ENCODE results near the gene SRD5A3. TPM values are rescaled to one million over a fixed set of nuclear protein-coding genes. Genes with fewer than 3 reads are reported as not detected.

SRD5A3 gene
- total RNA-seq, 1 donor from 2014 or later = 25.6 TPM

DNA sequence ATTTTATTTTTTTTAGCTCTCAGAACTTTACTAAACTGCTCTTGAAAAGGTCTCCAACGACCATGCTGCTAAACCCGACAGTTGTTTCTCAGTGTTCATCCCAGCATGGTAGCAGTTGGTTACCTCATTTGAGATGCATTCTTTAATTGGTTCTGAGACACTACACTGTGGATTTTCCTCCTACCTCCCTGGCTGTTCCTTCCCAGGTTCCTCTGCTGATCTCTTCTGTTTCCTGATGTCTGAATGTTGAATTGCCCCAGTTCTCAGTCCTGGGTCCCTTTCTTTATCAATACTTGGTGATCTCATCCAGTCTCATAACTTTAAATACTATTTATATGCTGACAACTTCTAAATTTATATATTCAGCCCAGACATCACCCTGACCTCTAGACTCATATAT lies 30.7 kb downstream of the SRD5A3 start:
- DNase-seq (ENCODE audit: low spot score) = no peak

DNA sequence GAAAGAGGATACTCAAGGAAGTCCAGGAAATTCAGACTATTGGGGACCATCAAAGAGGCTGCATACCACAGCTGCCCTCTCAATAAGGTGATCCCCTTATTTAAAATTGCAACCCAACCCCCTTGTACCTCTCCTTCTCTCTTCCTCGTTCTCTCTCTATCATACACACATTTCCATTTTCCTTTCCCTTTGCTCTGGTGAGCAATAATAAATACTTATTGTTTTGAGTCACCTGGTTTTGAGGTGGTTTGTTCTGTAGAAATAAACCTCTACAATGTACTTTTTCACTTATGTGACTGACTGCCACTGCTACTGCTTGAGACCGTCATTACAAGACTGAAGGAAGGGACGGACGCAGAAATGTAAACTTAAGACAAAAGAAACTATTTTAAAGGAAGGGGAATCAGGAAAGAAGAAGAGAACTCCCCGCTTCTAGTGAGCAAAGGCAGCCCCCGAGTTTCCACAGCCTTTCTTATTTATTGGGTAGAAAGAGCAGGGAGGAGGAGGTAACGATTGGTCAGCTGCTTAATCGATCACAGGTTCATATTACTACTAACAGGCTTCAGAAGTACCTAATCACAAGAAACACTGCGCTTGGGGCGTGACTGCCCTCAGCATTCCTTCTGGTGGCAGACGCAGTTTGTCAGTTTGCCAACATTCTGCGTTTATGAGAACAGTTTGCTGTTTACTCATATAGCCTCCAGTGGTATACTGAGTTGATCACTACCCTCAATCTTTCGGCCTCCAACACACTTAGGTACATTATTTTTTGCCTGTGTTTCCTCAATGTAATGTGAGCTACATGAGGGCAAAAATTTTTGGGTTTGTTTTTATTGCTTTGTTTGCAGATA lies 32.8 kb downstream of the SRD5A3 start:
- DNase-seq (ENCODE audit: low spot score) = peak; percentile 58

DNA sequence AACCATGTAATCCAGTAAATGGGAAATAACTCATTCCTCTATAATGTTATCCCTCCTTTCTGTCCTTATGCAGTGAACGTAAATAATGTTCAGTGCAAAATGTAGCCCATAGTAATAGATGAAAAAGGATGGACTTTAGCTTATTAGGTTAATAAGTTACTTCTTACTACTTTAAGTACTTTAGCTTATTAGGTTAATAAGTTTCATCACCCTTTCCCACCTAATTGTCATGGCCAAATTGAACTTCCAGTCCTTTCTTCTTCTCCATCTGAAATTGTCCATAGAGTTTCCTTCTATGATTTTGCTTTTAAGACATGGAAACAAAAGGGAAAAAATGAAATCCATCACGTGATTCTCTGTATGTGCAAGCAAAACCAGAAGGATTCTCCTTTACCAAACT lies 34.5 kb downstream of the SRD5A3 start:
- DNase-seq (ENCODE audit: low spot score) = no peak

DNA sequence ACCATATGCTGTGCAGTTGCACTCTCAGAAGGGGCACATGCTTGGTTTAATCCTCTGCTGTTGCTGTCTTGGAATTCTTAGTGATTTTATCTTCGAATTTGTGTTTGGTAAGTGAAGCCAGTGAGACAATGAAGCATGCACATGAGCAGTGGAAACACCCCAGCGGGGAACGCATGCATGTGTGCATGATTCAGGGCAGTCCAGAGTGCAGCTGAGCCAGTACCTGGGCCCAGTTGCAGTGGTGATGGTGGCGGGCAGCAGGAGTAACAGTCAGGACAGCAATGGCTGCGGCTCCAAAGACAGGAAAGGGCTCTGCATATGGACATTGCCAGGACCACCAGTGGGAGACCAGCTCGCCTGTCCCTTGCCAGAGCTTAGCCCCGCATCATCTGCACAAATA lies 35.5 kb downstream of the SRD5A3 start:
- no peak for DNase-seq (ENCODE audit: low spot score)

DNA sequence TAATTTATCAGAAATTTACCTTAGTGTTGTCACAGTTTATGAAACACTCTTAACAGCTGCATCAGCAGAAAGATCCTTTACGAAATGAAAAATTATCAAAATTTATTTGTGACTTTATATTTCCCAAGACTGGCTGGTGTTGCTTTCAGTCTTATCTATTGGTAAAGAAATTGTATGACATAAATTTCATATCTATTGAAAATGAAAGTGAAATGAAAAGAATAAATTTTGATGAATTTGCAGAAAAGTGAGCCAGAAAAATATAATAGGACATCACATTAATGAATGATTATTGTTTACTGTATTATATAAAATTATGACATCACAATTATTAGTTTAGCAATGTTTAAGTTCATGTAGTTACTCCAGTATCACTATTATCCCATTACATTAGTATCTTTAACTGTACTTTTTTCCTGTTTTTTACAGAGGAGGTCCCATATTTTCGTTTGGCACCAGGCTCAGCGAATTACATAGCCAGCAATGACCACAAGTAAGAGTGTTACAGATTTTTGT lies 36.5 kb downstream of the SRD5A3 start:
- DNase-seq (ENCODE audit: low spot score) = no peak

DNA sequence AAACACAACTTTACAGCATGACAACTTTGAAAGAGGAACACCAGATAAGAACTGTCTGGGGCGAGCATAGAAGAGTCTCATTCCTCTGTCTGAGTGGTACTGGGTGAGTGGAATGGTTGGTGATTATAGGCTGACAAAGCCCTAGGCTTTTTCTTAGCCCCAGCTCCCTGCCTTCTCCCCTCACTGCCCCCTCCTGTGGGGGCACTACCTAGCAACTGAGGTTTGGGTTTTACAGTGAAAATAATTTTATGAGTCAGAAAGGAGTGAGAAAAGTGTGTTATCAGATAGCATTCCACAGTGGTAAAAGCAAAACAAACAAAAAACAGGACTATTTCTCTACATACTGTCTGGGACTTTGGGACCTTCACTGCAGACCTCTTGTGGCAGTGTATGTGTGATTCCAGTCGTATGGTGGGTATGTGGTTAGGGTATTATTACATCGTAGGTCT lies 39.2 kb downstream of the SRD5A3 start:
- no peak for DNase-seq (ENCODE audit: low spot score)

DNA sequence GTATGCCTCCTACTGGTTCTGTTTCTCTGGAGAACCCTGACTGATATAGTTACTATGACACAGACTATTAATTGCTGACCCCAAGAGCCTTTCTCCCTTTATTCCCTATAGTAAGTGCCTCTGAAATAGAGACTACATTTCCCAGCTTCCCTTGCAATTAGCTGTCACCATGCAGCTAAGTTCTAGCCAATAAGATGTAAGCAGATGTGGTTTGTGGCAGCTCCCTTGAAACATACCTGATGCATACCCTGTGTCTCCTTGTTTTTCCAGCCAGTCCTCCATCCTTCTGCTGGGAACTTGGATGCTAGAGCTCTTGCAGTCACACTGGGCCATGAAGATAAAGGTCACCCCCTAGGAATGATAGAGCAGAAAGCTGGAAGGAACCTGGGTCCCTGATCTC lies 40.0 kb downstream of the SRD5A3 start:
- DNase-seq (ENCODE audit: low spot score) = no peak

DNA sequence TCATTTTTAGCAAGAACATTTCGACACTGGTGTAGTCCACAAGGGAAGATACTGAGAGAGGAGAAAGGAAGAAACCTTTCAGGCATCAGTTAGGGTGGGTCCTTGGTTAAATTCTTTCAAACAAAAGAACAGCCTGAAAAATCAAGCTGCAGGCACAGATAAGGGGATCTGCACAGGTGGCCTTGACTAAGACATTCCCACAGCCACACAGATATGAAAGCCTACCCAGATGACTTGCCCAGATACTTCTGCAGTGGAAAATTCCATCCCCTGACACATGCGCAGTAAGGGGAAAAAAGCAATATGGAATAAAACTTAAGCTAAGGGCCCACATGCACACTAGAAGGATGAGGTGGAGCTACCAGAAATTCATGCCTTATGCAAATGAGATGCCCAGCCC lies 40.8 kb downstream of the SRD5A3 start:
- DNase-seq (ENCODE audit: low spot score) = no peak

DNA sequence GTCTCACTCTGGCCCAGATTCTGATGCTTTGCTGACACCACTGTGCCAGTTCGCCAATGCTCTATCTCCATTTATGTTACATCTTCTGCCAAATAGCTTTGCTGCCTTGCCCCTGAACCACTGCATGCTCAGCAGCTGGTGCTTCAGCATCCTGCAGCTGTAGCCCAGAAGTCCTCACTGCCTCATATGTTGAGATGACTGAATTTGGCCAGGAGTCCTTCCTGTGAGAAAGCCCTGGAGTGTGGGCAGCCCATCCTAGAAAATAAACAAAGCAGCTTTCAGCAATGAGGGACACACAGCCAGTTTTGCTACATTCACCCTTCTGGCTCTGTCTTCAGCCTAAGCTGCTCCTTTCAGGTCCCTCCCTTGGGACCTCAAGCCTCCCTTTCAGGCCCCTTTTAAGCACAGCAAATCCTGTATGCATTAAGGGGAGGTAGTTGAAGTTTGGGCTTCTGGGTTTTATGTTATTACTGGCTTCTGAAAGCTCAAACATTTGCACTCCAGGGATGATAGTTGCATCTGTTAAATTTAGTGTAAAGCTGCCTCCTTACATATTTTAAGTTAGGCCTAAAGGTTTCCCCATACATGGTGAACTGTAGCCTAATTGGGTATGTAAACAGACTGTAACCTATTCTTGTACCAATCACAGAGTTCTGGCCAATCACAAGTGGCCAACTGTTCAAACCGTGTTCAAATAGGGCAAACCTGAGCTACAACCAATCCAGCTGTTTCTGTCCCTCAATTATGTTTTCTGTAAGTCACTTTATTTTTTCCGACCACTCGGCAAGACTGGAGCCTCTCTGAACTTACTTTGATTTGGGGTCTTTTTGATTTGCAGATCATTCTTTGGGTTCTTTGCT lies 47.6 kb downstream of the SRD5A3 start:
- DNase-seq (ENCODE audit: low spot score) = no peak

DNA sequence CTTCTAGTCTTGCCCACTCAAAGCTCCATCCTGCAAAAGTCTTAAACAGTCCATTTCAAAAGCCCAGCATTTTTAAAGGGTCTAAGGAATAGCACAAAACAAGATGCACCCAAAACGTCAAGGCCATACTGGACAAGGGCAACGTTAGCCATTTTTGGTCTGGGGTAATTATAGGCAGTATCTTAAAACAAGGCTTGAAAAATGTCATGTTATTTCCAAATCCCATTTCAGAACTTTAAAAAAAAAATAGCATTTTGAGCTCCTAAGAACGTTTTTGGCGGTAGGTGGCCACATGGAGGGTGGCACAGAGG lies 49.1 kb downstream of the SRD5A3 start:
- no peak for DNase-seq (ENCODE audit: low spot score)

DNA sequence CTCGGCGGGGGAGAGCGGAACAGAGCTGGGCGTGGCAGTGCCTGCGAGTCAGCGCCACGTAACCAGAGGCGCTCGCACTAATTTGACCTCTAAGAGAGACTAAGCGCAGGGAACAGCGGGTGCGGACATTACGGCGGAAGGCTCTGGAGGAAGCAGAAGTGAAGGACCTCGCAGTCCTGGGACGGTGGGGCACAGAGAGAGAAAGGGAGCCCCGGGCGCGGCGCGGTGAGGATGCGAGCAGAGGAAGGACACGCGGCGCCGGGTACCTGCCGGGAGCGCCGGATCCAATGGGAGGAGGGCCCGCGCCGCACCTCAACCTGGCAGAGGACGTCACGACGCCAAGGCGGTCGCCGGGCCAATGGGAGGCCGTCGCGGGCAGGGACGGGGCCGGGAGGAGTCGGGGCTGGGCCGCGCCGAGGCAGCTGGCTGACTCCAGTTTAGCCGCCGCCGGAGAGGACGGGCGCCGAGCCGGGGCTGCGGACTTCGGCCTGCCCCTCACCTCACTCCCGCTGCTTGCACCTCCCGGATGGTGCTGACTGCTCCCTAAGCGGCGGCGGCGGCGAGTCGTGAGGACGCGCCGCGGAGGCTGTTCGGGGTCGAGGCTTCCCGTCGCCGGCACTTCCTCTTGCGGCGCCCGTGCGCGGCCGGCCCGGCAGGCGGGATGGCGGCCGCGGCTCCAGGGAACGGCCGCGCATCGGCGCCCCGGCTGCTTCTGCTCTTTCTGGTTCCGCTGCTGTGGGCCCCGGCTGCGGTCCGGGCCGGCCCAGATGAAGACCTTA lies 49.7 kb downstream of the SRD5A3 start, which contains the start of gene TMEM165:
Gene TMEM165 (plus strand): TSS at position 429 of the 779 bp plus-strand sequence. CDS start 233 bp downstream, at position 662.
- DNase-seq (ENCODE audit: low spot score) = peak; percentile 95

DNA sequence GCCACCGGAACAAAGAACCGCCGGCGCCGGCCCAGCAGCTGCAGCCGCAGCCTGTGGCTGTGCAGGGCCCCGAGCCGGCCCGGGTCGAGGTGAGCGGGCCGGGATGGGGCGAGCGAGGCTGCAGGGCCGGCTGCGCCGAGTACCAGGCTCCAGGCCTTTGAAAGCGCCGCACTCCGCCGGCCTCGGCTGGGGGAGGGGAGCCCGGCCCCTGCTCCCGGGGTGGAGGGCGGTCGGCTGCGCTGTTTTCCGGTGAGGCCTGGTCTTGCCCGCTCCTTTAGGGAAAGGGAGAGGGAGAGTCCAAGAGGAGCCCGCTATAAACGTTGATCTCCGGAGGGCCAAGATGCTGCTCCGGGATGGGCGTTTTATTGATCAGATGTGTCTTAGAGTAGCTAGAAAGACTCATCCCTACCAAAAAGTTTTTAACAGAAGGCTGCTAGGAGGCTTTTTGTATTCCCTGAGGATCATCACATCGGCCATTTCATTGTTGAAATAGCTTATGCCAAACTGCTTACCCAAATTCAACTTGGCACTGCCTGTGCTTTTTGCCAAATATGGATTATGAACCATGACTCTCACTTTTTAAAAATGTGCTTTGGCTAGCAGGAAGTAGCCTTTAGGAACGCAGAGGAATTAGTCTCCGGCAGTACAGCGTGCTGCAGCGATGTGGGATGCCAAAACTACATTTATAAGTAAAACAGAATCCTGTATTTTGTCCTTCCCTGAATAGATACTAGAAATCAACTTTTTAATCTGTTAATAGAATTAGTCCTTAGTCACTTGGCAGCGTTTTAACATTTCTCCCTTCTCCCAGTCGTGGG lies 50.5 kb downstream of the SRD5A3 start:
- peak; percentile 57 for DNase-seq (ENCODE audit: low spot score)

DNA sequence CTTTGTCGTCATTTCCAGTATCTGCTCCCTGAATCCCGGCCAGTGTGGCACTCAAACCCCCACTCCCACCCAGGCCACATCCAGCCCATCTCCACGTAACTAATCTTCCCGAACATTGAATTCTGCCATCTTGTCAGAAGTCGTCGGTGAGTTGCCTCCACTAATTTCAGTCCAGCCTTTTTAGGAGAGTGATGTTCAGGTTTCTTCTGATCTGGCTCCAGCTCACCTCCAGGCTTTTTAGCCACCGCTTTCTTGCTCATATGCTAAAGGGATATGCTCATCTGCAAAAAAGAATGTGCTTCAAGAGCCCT lies 51.0 kb downstream of the SRD5A3 start:
- DNase-seq (ENCODE audit: low spot score) = peak; percentile 48

DNA sequence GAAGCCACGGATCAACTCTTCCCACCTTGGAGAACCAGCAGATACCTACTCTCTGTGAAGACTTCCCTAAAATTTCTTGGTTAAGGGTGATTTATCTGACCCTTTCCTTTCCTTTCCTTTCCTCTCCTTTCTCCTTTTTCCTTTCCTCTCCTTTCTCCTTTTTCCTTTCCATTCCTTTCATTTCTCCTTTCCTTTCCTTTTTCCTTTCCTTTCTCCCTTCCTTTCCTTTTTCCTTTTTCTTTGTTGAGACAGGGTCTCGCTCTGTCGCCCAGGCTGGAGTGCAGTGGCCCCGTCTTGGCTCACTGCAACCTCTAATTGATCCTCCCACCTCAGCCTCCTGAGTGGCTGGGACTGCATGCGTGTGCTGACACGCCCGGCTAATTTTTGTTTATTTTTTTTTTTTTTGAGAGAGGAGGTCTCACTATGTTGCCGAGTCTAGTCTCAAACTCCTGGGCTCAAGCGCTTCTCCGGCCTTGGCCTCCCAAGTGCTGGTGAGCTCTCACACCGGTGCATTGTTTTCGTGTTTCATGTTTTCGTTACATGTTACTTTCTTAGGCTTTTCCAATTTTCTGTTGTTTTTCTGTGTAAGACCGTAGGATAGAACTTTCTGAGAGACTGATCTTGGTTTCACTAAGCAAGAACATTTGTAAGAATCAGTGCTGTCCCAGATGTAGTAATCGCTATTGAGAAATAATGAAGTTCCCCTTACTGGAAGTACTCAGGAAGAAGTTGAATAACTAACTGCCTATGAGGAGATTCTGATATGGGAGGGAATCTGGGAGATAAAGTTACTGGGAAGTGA lies 51.7 kb downstream of the SRD5A3 start:
- no peak for DNase-seq (ENCODE audit: low spot score)

DNA sequence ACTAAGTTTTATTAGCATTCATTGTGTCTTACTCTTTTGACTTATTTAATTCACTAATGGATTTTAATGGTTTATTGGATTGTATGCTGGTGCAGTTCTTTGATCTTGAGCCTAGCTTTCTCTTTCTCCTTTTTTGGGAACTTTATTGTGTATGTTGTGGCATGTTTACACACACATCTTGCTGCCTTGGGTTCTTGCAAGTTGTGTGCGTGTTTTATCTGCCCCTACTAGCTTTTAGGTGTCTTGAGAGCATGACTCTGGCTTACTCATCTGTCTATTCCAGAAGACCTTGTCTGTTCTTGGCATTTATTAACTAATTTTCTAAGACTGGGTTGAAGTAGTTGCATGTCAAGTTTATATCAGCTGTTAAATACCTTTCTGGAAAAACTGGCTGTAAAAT lies 52.4 kb downstream of the SRD5A3 start:
- no peak for DNase-seq (ENCODE audit: low spot score)

DNA sequence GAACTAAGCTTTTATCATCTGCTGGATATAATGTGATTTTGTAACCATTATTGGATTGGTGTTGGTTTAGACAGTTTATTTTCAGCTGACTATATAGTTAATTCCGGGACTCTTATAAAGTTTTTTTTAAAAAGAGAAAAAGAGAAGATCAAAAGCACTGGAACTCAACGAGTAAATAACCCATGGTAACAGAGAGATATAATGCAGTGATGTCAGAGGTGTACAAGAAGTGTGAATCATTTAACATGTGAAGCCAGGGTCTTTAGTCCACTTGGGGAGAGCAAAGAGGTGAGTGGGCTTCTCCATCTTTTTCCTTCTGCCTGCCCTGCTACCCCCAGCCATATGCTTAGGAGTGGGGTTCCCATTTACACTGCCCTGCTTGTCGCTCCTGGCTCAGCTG lies 52.9 kb downstream of the SRD5A3 start:
- DNase-seq (ENCODE audit: low spot score) = no peak

DNA sequence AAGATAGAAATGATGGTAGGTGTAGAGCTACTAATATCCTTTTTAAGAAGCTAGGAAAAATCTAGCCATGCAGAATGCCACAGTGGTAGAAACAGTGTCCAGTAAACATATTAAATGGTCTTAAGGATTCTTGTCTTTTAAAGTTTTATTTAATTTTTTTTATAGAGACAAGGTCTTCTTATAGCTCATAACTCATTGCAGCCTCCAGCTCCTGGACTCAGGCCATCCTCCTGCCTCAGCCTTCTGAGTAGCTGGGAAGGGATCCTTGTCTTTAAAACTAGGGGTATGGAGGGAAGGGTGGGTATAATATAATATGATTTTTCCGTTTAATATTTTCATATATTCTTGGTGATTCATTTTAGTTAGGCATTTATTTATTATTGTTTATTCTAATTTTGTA lies 53.5 kb downstream of the SRD5A3 start:
- no peak for DNase-seq (ENCODE audit: low spot score)

DNA sequence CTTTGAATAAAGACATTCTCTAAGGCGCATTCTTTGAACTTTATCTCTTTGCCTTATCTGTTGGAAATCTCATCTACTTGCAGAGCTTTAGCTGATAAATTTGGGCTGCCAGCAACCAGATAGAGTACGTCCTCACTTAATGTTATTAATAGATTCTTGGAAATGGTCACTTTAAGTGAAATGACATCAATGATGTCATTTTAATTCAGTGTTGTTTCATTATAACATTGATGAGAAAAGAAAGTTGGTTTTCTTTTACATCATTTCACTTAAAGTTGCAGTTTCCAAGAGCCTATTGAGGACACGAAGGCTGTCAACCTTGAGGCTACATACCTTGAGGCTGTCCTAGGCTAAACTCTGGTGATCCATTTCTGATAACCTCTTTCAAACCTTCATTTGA lies 59.0 kb downstream of the SRD5A3 start:
- no peak for DNase-seq (ENCODE audit: low spot score)

DNA sequence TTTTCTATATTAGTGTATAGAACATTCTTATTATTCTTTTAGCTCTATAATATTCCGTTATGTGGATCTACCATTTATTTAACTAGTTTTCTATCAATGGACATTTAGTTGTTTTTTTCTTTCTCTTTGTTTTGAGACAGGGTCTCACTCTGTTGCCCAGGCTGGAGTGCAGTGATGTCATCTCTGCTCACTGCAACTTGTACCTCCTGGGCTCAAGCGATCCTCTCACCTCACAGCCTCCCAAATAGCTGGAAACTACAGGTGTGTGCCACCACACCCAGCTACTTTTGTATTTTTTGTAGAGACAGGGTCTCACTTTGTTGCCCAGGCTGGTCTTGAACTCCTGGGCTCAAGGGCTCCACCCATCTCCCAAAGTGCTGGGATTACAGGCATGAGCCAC lies 60.5 kb downstream of the SRD5A3 start:
- no peak for DNase-seq (ENCODE audit: low spot score)

DNA sequence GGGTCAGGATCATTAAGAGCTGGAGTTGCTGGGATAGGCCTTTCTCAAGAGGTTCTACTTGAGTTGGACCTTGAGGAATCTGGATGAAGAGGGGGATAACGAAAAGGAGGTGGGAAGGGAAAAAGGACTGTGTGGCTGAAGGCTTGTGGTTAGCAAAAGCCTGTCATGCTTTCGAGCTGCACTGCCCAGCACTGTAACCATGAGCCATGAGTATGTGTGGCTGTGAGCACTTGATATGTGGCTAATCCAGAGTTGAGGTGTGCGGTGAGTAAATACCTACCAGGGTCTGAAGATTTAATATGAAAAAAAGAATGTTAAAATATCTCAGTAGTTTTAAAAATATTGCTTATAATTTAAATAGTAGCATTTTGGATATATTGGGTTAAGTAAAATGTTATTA lies 61.1 kb downstream of the SRD5A3 start:
- no peak for DNase-seq (ENCODE audit: low spot score)
